SK-N-MC (cell line): Measurements from ENCODE around the gene SUSD2.

ENCODE experiments used
- EZH2 ChIP-seq: fragments of 200-600 bp; sonication (generic); IDR thresholded peaks from one replicate; pipeline ENCODE4 v1.6.1; 2017; ENCODE audit warnings: antibody characterized with exemption
- POLR2AphosphoS5 ChIP-seq: IDR thresholded peaks from 2 replicates; pipeline ENCODE4 v1.6.1; 2012; ENCODE audit warnings: mild to moderate bottlenecking, low read depth, low read length, borderline replicate concordance

DNA sequence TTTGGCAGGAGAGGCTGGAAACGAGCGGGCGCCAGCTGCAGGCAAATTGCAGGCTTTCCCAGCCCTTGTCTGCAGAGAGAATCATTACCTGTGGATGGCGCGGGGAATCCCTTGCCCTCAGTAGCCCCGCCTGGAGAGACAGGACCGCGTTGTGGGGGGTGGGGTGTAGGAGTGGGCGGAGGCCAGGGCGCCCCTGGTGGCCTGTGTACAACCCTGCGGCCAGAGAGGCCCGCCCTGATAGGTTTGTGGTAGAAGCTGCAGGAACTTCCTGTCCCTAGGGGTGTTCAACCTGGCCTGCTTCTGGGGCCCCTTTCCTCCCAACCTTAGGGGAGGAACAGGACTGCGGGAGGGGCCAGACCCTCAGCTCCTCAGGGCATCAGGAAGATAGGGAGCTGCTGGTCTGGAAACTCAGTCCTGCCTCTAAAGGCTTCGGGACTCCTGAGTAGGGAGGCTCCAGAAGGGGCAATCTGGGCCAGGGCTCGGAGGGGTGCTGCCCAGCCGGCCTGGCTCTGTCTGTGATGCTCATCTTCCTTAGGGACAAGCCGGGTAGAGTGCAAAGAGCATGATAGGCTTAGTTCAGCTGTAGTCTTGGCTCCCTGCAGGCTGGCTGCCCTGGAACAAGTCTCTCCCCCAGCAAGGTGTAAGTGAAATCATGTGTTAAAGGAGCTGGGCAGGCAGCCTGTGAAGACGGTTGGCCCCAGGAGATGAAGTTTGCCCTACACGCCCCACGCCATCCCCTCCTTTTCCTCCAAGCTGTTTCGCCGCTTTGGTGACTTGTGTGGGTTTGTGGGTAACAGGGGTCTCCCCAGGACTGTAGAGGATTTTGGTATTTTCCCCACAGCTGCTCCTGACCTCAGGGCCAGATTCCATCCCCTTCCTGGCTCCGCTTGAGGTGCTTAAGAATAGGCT lies 24.1 kb upstream of the SUSD2 start:
- no peak for TF ChIP-seq EZH2
- no peak for TF ChIP-seq POLR2AphosphoS5
